Stimulated activated naive CD8-positive, alpha-beta T cell treated with anti-CD3 and anti-CD28 coated beads, Interleukin-15, Interleukin-2, amounts not matched to agents 100 ng/mL and 50 ng/mL, for 24 hours (primary cell): Measurements from ENCODE around the gene CLEC12A.
A peak's percentile ranks its signal among the peaks of the same experiment; 100 is the strongest.

Source experiments
- H3K27ac Mint-ChIP-seq: one replicate; pipeline ENCODE4 v1.8.0; 2021; ENCODE audit warnings: mild to moderate bottlenecking, mixed read lengths
- H3K27me3 Mint-ChIP-seq: one replicate; pipeline ENCODE4 v1.8.0; 2021; ENCODE audit warnings: mixed read lengths
- H3K36me3 Mint-ChIP-seq: one replicate; pipeline ENCODE4 v1.8.0; 2021; ENCODE audit warnings: low read depth, mixed read lengths
- H3K4me1 Mint-ChIP-seq: one replicate; pipeline ENCODE4 v1.8.0; 2021; ENCODE audit warnings: low read depth, mixed read lengths
- H3K4me3 Mint-ChIP-seq: one replicate; pipeline ENCODE4 v1.8.0; 2021; ENCODE audit warnings: mild to moderate bottlenecking, mixed read lengths
- H3K9me3 Mint-ChIP-seq: one replicate; pipeline ENCODE4 v1.8.0; 2021; ENCODE audit warnings: mixed read lengths

Gene CLEC12A

DNA sequence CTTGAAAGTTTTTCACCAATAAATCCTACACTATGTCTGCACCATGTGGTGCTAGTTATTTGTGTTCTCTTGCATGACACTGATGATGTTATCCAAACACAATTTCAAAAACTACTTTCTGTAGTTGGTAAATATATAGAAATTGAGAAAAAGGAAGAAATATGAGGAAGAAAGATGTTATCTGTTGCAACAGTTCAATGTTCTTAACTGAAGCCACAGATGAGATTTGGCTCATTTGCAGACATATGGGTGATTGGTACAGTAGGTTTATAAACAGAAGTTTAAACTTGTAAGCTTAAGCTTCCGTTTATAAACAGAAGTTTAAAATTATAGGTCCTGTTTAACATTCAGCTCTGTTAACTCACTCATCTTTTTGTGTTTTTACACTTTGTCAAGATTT lies at the start of gene CLEC12A:
Gene CLEC12A (plus strand): TSS at position 229 of the 400 bp plus-strand sequence. CDS start 188 bp downstream, outside the sequence.
- H3K9me3 Mint-ChIP-seq, result peaks cover 4% of the 10 kb centered on the region
- peaks cover 7% of the 10 kb centered on the region for H3K27me3 Mint-ChIP-seq
- no peak within 1 kb of the TSS for H3K4me3 Mint-ChIP-seq
- H3K4me1 Mint-ChIP-seq, result no peaks in the 10 kb centered on the region
- no peaks in the 10 kb centered on the region for H3K36me3 Mint-ChIP-seq
- no peak within 1 kb of the TSS for H3K27ac Mint-ChIP-seq

GRCh38 chr12:9922429-9922828 lies 48.8 kb upstream of the CLEC12A start:
- H3K27ac Mint-ChIP-seq, result no peak overlapping the region
- H3K36me3 Mint-ChIP-seq, result no peaks in the 10 kb centered on the region
- peaks cover under 1% of the 10 kb centered on the region for H3K27me3 Mint-ChIP-seq
- peaks cover 21% of the 10 kb centered on the region for H3K4me1 Mint-ChIP-seq
- H3K4me3 Mint-ChIP-seq, result no peak overlapping the region
- H3K9me3 Mint-ChIP-seq, result no peaks in the 10 kb centered on the region

DNA sequence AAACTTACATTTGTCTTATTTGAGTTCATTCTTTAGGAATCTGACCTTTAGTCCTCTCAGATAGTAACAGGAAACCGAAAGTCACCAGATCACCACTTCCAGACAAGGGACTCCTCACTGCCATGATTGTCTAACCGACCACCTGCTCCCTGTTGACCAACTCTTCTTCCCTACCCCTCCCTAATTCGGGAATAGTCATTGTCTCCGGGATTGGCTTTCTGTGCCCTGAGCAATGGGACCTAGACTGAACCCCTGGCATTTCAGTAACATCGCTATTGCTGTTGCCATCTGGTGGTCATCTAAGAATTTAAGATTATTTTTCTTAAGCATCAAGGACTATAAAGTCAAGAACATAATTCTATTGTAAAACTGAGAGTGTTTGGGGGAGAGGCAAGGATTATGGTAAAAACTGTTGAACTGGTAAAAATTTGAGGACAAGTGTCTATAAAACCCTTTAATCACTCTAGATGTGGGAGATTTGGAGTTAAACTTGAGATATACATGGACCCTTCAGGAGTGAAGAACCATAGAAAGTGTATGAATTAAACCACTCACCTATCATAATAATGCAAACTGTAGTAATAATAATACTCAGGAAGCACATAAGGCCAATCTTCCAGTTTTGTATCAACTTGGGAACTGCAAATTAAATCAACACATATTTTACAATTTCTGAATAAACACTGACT lies 45.4 kb upstream of the CLEC12A start:
- Mint-ChIP-seq H3K27me3 (peaks cover 5% of the 10 kb centered on the region), H3K27ac (no peak overlapping the region), H3K36me3 (no peaks in the 10 kb centered on the region), H3K9me3 (no peaks in the 10 kb centered on the region), H3K4me1 (peaks cover 21% of the 10 kb centered on the region), H3K4me3 (peak overlapping the region; percentile 70)

- Mint-ChIP-seq H3K9me3 (no peaks in the 10 kb centered on the region), H3K36me3 (no peaks in the 10 kb centered on the region), H3K4me3 (no peak overlapping the region), H3K27me3 (peaks cover 5% of the 10 kb centered on the region), H3K27ac (no peak overlapping the region), H3K4me1 (peaks cover 21% of the 10 kb centered on the region)
These were observed 44.3 kb upstream of the CLEC12A start for GRCh38 chr12:9926876-9927275.

DNA sequence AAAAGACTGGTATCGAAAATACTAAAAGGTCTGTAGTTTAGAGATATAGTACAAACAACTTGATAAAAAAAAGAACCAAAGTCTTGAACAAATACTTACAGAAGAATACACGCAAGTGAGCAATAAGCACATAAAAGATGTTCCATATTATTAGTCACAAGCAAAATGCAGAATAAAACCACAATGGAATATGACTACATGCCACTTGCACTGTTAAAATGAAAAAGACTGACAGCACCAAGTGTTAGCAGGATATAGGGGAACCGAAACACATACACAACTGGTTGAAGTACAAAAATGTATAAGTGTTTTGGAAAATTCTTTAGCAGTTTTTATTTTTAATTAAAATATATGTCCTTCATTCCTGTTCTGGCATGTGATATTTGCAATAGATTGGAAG lies 42.6 kb upstream of the CLEC12A start:
- no peaks in the 10 kb centered on the region for H3K9me3 Mint-ChIP-seq
- H3K27me3 Mint-ChIP-seq, result peaks cover 5% of the 10 kb centered on the region
- H3K4me1 Mint-ChIP-seq, result peaks cover 10% of the 10 kb centered on the region
- no peak overlapping the region for H3K27ac Mint-ChIP-seq
- H3K4me3 Mint-ChIP-seq, result no peak overlapping the region
- H3K36me3 Mint-ChIP-seq, result no peaks in the 10 kb centered on the region

DNA sequence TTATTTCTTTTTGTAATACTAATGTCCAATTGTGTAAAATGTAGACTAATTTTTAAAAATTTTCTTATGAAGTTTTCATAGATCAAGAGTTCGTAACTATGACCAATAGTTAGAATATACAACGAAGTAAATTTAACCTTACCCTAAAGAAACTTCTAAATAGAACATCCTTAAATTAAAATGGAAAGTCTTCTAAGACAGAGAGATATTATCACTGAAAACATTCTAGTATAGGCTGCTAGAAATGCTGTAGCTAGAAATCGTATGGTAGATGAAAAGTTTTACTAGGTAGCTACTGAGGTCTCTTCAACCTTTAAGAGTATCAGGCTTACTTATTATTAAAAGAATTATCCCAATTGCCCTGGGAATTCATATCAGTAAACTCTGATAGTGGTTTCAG lies 40.0 kb upstream of the CLEC12A start:
- H3K27ac Mint-ChIP-seq, result no peak overlapping the region
- no peak overlapping the region for H3K4me3 Mint-ChIP-seq
- H3K27me3 Mint-ChIP-seq, result peaks cover 5% of the 10 kb centered on the region
- H3K9me3 Mint-ChIP-seq, result no peaks in the 10 kb centered on the region
- H3K36me3 Mint-ChIP-seq, result no peaks in the 10 kb centered on the region
- peaks cover 3% of the 10 kb centered on the region for H3K4me1 Mint-ChIP-seq

DNA sequence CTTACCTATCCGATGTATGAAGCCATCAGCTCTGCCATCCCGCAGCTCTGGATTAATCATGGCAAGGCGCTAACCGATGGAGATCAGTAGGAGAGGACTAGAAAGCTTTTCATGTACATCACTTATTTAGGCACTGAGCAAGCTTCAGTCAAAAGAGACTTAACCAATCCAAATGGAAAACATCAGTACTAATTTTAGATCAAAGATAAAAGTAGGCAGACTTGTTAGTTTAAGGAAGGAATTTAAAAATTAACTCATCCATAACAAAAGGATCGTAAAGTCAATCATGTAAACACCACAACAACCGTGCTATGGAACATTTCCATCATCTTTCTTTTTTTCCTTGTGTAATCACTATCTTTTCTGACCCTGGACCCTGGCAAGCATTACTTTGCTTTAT lies 38.9 kb upstream of the CLEC12A start, which contains the start of gene CLEC2A:
Gene CLEC2A (minus strand): TSS at position 101 of the 400 bp plus-strand sequence. CDS start 41 bp downstream, at position 60.
- Mint-ChIP-seq H3K4me3 (no peak within 1 kb of the TSS), H3K36me3 (no peaks in the 10 kb centered on the region), H3K4me1 (peaks cover 3% of the 10 kb centered on the region), H3K27ac (no peak within 1 kb of the TSS), H3K27me3 (peaks cover 5% of the 10 kb centered on the region), H3K9me3 (no peaks in the 10 kb centered on the region)

GRCh38 chr12:9933958-9934357 lies 37.3 kb upstream of the CLEC12A start:
- Mint-ChIP-seq H3K27ac (no peak overlapping the region), H3K27me3 (no peaks in the 10 kb centered on the region), H3K9me3 (no peaks in the 10 kb centered on the region), H3K36me3 (no peaks in the 10 kb centered on the region), H3K4me1 (no peaks in the 10 kb centered on the region), H3K4me3 (no peak overlapping the region)

GRCh38 chr12:9935026-9935425 lies 36.2 kb upstream of the CLEC12A start:
- Mint-ChIP-seq H3K9me3 (no peaks in the 10 kb centered on the region), H3K4me3 (no peak overlapping the region), H3K4me1 (no peaks in the 10 kb centered on the region), H3K27ac (no peak overlapping the region), H3K36me3 (no peaks in the 10 kb centered on the region), H3K27me3 (no peaks in the 10 kb centered on the region)

- no peak overlapping the region for H3K27ac Mint-ChIP-seq
- no peaks in the 10 kb centered on the region for H3K4me1 Mint-ChIP-seq
- H3K9me3 Mint-ChIP-seq, result no peaks in the 10 kb centered on the region
- H3K4me3 Mint-ChIP-seq, result no peak overlapping the region
- no peaks in the 10 kb centered on the region for H3K36me3 Mint-ChIP-seq
- no peaks in the 10 kb centered on the region for H3K27me3 Mint-ChIP-seq
These were observed 34.6 kb upstream of the CLEC12A start for GRCh38 chr12:9936591-9936990.

GRCh38 chr12:9940375-9940774 lies 30.8 kb upstream of the CLEC12A start:
- Mint-ChIP-seq H3K27me3 (no peaks in the 10 kb centered on the region), H3K4me3 (no peak overlapping the region), H3K27ac (no peak overlapping the region), H3K4me1 (peaks cover 14% of the 10 kb centered on the region), H3K36me3 (no peaks in the 10 kb centered on the region), H3K9me3 (no peaks in the 10 kb centered on the region)

DNA sequence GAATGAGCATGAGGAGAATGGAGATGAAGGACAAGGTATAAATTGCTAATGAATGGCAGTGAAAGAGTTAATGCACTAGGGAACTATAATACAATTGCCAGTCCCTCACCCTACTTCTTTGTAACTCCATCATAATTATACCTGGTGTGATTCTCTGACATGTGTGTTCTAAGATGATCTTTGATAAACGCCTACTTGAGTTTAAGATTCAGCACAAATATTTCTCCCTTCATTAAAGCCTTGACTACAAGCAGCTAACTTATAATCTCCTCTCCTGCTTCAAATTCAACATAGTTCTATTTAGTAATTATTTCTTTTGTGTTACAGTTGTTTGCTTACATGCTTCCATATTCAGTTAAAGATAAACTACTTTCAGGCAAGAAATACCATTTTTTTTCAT lies 29.4 kb upstream of the CLEC12A start:
- peaks cover 14% of the 10 kb centered on the region for H3K4me1 Mint-ChIP-seq
- H3K4me3 Mint-ChIP-seq, result no peak overlapping the region

DNA sequence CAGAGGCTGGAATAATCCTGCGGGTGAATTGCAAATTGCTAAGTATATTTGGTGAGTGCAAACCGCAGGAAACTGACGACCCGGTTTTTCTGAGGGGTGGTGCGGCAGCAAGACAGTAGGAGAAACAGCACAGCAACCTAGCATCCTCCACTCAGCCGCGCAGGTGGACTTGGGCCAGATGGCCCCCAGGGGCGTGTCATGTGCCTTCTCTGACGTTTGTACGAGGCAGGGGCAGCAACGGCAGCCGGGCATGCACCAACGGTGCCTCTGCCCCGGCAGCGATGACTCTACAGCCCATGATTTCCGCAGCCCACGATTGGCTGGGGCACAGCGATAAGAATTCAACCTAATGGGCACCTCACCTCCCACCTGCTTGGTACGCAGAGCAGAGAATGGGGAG lies 28.0 kb upstream of the CLEC12A start:
- H3K27ac Mint-ChIP-seq, result no peak overlapping the region
- no peaks in the 10 kb centered on the region for H3K27me3 Mint-ChIP-seq
- peaks cover 23% of the 10 kb centered on the region for H3K4me1 Mint-ChIP-seq
- no peaks in the 10 kb centered on the region for H3K9me3 Mint-ChIP-seq
- H3K36me3 Mint-ChIP-seq, result no peaks in the 10 kb centered on the region
- peak overlapping the region; percentile 69 for H3K4me3 Mint-ChIP-seq

More for the DNA sequence above, 29.4 kb upstream of the CLEC12A start:
- Mint-ChIP-seq H3K36me3 (no peaks in the 10 kb centered on the region), H3K9me3 (no peaks in the 10 kb centered on the region), H3K27ac (no peak overlapping the region), H3K27me3 (no peaks in the 10 kb centered on the region)

GRCh38 chr12:9944391-9944790 lies 26.8 kb upstream of the CLEC12A start:
- Mint-ChIP-seq H3K27ac (peak overlapping the region; percentile 15), H3K4me1 (peaks cover 34% of the 10 kb centered on the region), H3K36me3 (no peaks in the 10 kb centered on the region), H3K9me3 (no peaks in the 10 kb centered on the region), H3K4me3 (peak overlapping the region; percentile 24), H3K27me3 (no peaks in the 10 kb centered on the region)

DNA sequence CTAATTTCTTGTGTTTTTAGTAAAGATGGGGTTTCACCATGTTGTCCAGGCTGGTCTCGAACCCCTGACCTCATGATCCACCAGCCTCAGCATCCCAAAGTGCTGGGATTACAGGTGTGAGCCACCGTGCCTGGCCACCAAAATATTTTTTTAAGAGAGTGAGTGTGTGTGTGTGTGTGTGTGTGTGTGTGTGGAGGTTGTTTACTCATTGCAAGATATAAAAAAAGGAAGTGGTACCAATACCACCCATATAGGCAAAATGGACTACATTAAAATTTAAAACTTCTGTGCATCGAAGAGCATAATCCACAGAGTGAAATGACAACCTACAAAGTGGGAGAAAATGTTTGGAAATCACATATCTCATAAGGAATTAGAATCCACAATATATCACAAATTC lies 23.5 kb upstream of the CLEC12A start:
- no peaks in the 10 kb centered on the region for H3K9me3 Mint-ChIP-seq
- H3K27me3 Mint-ChIP-seq, result no peaks in the 10 kb centered on the region
- H3K36me3 Mint-ChIP-seq, result no peaks in the 10 kb centered on the region
- H3K4me1 Mint-ChIP-seq, result peaks cover 57% of the 10 kb centered on the region
- H3K27ac Mint-ChIP-seq, result no peak overlapping the region
- no peak overlapping the region for H3K4me3 Mint-ChIP-seq
